Measurements from ENCODE around the gene SETBP1.

The SETBP1 gene

GRCh38 chr18:44917216-44918141 is 236.8 kb downstream of the SETBP1 start:
- Histone ChIP-seq H3K79me1 (ENCODE audit: low read length) (no peaks in the 10 kb centered on the region), H3K56ac (ENCODE audit: low read length) (no peak overlapping the region), H2AK5ac (ENCODE audit: low read length) (no peak overlapping the region), H3K4me2 (ENCODE audit: low read length) (no peak overlapping the region), H3K79me2 (ENCODE audit: control insufficient read depth, insufficient read depth, low read length) (no peaks in the 10 kb centered on the region), H2BK5ac (ENCODE audit: low read length) (no peak overlapping the region), H4K8ac (ENCODE audit: low read depth, low read length) (no peak overlapping the region), H3K27ac (ENCODE audit: low read depth, low read length) (no peak overlapping the region), H2BK15ac (replicated peaks; ENCODE audit: low read depth) (no peak overlapping the region), H3K27me3 (ENCODE audit: insufficient read depth, low read length, poor library complexity) (no peaks in the 10 kb centered on the region), H3K18ac (ENCODE audit: low read length) (no peak overlapping the region), H3K4ac (ENCODE audit: low read depth, low read length) (no peak overlapping the region), H3K4me3 (ENCODE audit: low read length) (no peak overlapping the region), H3K9ac (ENCODE audit: low read length) (no peak overlapping the region), H3K23ac (ENCODE audit: low read length) (no peak overlapping the region), H3K36me3 (ENCODE audit: control insufficient read depth, insufficient read depth, low read length) (no peaks in the 10 kb centered on the region), H2BK120ac (ENCODE audit: low read depth, low read length) (no peak overlapping the region), H3K4me1 (ENCODE audit: control insufficient read depth, low read depth, low read length) (no peaks in the 10 kb centered on the region), H4K5ac (ENCODE audit: low read length) (no peak overlapping the region)
- DNase-seq: no peak
- WGBS (ENCODE audit: extremely low coverage, insufficient coverage, low lambda C conversion rate): no CpG with 5 or more reads among the region's 10 CpGs

GRCh38 chr18:44918142-44918476 is 237.4 kb downstream of the SETBP1 start:
- H3K4ac ChIP-seq (ENCODE audit: low read depth, low read length): no peak overlapping the region
- no peak overlapping the region for H3K4me3 ChIP-seq (ENCODE audit: low read length)
- no peak overlapping the region for H3K9ac ChIP-seq (ENCODE audit: low read length)
- H3K27ac ChIP-seq (ENCODE audit: low read depth, low read length): no peak overlapping the region
- H3K23ac ChIP-seq (ENCODE audit: low read length): no peak overlapping the region
- no peak overlapping the region for H3K4me2 ChIP-seq (ENCODE audit: low read length)
- DNase-seq: no peak
- no peaks in the 10 kb centered on the region for H3K4me1 ChIP-seq (ENCODE audit: control insufficient read depth, low read depth, low read length)
- no peak overlapping the region for H3K18ac ChIP-seq (ENCODE audit: low read length)
- H3K79me1 ChIP-seq (ENCODE audit: low read length): no peaks in the 10 kb centered on the region
- no peaks in the 10 kb centered on the region for H3K27me3 ChIP-seq (ENCODE audit: insufficient read depth, low read length, poor library complexity)
- no peak overlapping the region for H4K8ac ChIP-seq (ENCODE audit: low read depth, low read length)
- H2AK5ac ChIP-seq (ENCODE audit: low read length): no peak overlapping the region
- H3K36me3 ChIP-seq (ENCODE audit: control insufficient read depth, insufficient read depth, low read length): no peaks in the 10 kb centered on the region
- no peaks in the 10 kb centered on the region for H3K79me2 ChIP-seq (ENCODE audit: control insufficient read depth, insufficient read depth, low read length)
- no peak overlapping the region for H2BK15ac ChIP-seq (replicated peaks; ENCODE audit: low read depth)
- H3K56ac ChIP-seq (ENCODE audit: low read length): no peak overlapping the region
- no CpG with 5 or more reads among the region's 4 CpGs for WGBS (ENCODE audit: extremely low coverage, insufficient coverage, low lambda C conversion rate)
- H2BK5ac ChIP-seq (ENCODE audit: low read length): no peak overlapping the region
- no peak overlapping the region for H2BK120ac ChIP-seq (ENCODE audit: low read depth, low read length)
- no peak overlapping the region for H4K5ac ChIP-seq (ENCODE audit: low read length)

GRCh38 chr18:44920441-44920840 is 239.8 kb downstream of the SETBP1 start:
- no peaks in the 10 kb centered on the region for H3K79me2 ChIP-seq (ENCODE audit: control insufficient read depth, insufficient read depth, low read length)
- no peak overlapping the region for H2BK15ac ChIP-seq (replicated peaks; ENCODE audit: low read depth)
- H3K9ac ChIP-seq (ENCODE audit: low read length): no peak overlapping the region
- no peaks in the 10 kb centered on the region for H3K79me1 ChIP-seq (ENCODE audit: low read length)
- H3K4ac ChIP-seq (ENCODE audit: low read depth, low read length): no peak overlapping the region
- no peak overlapping the region for H3K27ac ChIP-seq (ENCODE audit: low read depth, low read length)
- H3K36me3 ChIP-seq (ENCODE audit: control insufficient read depth, insufficient read depth, low read length): no peaks in the 10 kb centered on the region
- H3K23ac ChIP-seq (ENCODE audit: low read length): no peak overlapping the region
- H3K4me2 ChIP-seq (ENCODE audit: low read length): no peak overlapping the region
- no peak overlapping the region for H3K56ac ChIP-seq (ENCODE audit: low read length)
- WGBS (ENCODE audit: extremely low coverage, insufficient coverage, low lambda C conversion rate): no CpG with 5 or more reads among the region's 4 CpGs
- H4K5ac ChIP-seq (ENCODE audit: low read length): no peak overlapping the region
- H4K8ac ChIP-seq (ENCODE audit: low read depth, low read length): no peak overlapping the region
- no peak overlapping the region for H2BK120ac ChIP-seq (ENCODE audit: low read depth, low read length)
- no peak overlapping the region for H2AK5ac ChIP-seq (ENCODE audit: low read length)
- no peak overlapping the region for H2BK5ac ChIP-seq (ENCODE audit: low read length)
- no peak overlapping the region for H3K4me3 ChIP-seq (ENCODE audit: low read length)
- DNase-seq: no peak
- no peak overlapping the region for H3K18ac ChIP-seq (ENCODE audit: low read length)
- H3K4me1 ChIP-seq (ENCODE audit: control insufficient read depth, low read depth, low read length): no peaks in the 10 kb centered on the region
- no peaks in the 10 kb centered on the region for H3K27me3 ChIP-seq (ENCODE audit: insufficient read depth, low read length, poor library complexity)

- Histone ChIP-seq H3K79me2 (ENCODE audit: control insufficient read depth, insufficient read depth, low read length) (no peaks in the 10 kb centered on the region), H3K27me3 (ENCODE audit: insufficient read depth, low read length, poor library complexity) (no peaks in the 10 kb centered on the region), H3K18ac (ENCODE audit: low read length) (no peak overlapping the region), H2BK15ac (replicated peaks; ENCODE audit: low read depth) (no peak overlapping the region), H4K8ac (ENCODE audit: low read depth, low read length) (no peak overlapping the region), H3K4me2 (ENCODE audit: low read length) (no peak overlapping the region), H3K4me3 (ENCODE audit: low read length) (no peak overlapping the region), H3K36me3 (ENCODE audit: control insufficient read depth, insufficient read depth, low read length) (no peaks in the 10 kb centered on the region), H2BK5ac (ENCODE audit: low read length) (no peak overlapping the region), H3K79me1 (ENCODE audit: low read length) (no peaks in the 10 kb centered on the region), H3K4me1 (ENCODE audit: control insufficient read depth, low read depth, low read length) (no peaks in the 10 kb centered on the region), H4K5ac (ENCODE audit: low read length) (no peak overlapping the region), H3K27ac (ENCODE audit: low read depth, low read length) (no peak overlapping the region), H3K9ac (ENCODE audit: low read length) (no peak overlapping the region), H2AK5ac (ENCODE audit: low read length) (no peak overlapping the region), H3K23ac (ENCODE audit: low read length) (no peak overlapping the region), H2BK120ac (ENCODE audit: low read depth, low read length) (no peak overlapping the region), H3K4ac (ENCODE audit: low read depth, low read length) (no peak overlapping the region), H3K56ac (ENCODE audit: low read length) (no peak overlapping the region)
- WGBS (ENCODE audit: extremely low coverage, insufficient coverage, low lambda C conversion rate): no CpG with 5 or more reads among the region's 3 CpGs
- DNase-seq: no peak
Measured at GRCh38 chr18:44921974-44922373, 241.3 kb downstream of the SETBP1 start.

GRCh38 chr18:44922968-44923367 is 242.3 kb downstream of the SETBP1 start:
- Histone ChIP-seq H3K4me3 (ENCODE audit: low read length) (no peak overlapping the region), H3K79me1 (ENCODE audit: low read length) (no peaks in the 10 kb centered on the region), H3K4me1 (ENCODE audit: control insufficient read depth, low read depth, low read length) (no peaks in the 10 kb centered on the region), H4K8ac (ENCODE audit: low read depth, low read length) (no peak overlapping the region), H3K4ac (ENCODE audit: low read depth, low read length) (no peak overlapping the region), H2BK5ac (ENCODE audit: low read length) (no peak overlapping the region), H2BK15ac (replicated peaks; ENCODE audit: low read depth) (no peak overlapping the region), H3K36me3 (ENCODE audit: control insufficient read depth, insufficient read depth, low read length) (no peaks in the 10 kb centered on the region), H3K27ac (ENCODE audit: low read depth, low read length) (no peak overlapping the region), H3K18ac (ENCODE audit: low read length) (no peak overlapping the region), H3K27me3 (ENCODE audit: insufficient read depth, low read length, poor library complexity) (no peaks in the 10 kb centered on the region), H2BK120ac (ENCODE audit: low read depth, low read length) (no peak overlapping the region), H3K4me2 (ENCODE audit: low read length) (no peak overlapping the region), H2AK5ac (ENCODE audit: low read length) (no peak overlapping the region), H3K9ac (ENCODE audit: low read length) (no peak overlapping the region), H4K5ac (ENCODE audit: low read length) (no peak overlapping the region), H3K23ac (ENCODE audit: low read length) (no peak overlapping the region), H3K56ac (ENCODE audit: low read length) (no peak overlapping the region), H3K79me2 (ENCODE audit: control insufficient read depth, insufficient read depth, low read length) (no peaks in the 10 kb centered on the region)
- no peak for DNase-seq
- WGBS (ENCODE audit: extremely low coverage, insufficient coverage, low lambda C conversion rate): no CpG with 5 or more reads among the region's 2 CpGs

Measured in mesendoderm (in vitro differentiated cells).